Stomach smooth muscle (tissue), 2 donors: ENCODE results near the gene PLIN5.

Source experiments
- H3K27ac ChIP-seq: one replicate; pipeline ENCODE4 v1.7.0; 2013; ENCODE audit warnings: mild to moderate bottlenecking, low read length, inconsistent platforms
- H3K27me3 ChIP-seq, 2 donors: one replicate each; pipeline ENCODE4 v1.7.0; 2013; ENCODE audit warnings: low read length in 2 of 2; ENCODE audit not compliant: insufficient read depth in 2 of 2, control insufficient read depth in 1 of 2
- H3K36me3 ChIP-seq, 2 donors: one replicate each; pipeline ENCODE4 v1.7.0; 2013; ENCODE audit warnings: low read length in 2 of 2; ENCODE audit not compliant: control insufficient read depth in 2 of 2, insufficient read depth in 2 of 2
- H3K4me1 ChIP-seq: one replicate; pipeline ENCODE4 v1.7.0; 2013; ENCODE audit warnings: low read length; ENCODE audit not compliant: control insufficient read depth, insufficient read depth
- H3K4me3 ChIP-seq, 2 donors: one replicate each; pipeline ENCODE4 v1.7.0; 2013; ENCODE audit warnings: low read length in 2 of 2
- H3K9ac ChIP-seq, 2 donors: one replicate each; pipeline ENCODE4 v1.7.0; 2013; ENCODE audit warnings: low read length in 2 of 2, mild to moderate bottlenecking in 1 of 2
- H3K9me3 ChIP-seq, 2 donors: one replicate each; pipeline ENCODE4 v1.7.0; 2013; ENCODE audit warnings: low read length in 2 of 2; ENCODE audit not compliant: control insufficient read depth in 2 of 2
- donor health status: healthy.
- donor health status: Pancreatic carcinoma.

The PLIN5 gene

DNA sequence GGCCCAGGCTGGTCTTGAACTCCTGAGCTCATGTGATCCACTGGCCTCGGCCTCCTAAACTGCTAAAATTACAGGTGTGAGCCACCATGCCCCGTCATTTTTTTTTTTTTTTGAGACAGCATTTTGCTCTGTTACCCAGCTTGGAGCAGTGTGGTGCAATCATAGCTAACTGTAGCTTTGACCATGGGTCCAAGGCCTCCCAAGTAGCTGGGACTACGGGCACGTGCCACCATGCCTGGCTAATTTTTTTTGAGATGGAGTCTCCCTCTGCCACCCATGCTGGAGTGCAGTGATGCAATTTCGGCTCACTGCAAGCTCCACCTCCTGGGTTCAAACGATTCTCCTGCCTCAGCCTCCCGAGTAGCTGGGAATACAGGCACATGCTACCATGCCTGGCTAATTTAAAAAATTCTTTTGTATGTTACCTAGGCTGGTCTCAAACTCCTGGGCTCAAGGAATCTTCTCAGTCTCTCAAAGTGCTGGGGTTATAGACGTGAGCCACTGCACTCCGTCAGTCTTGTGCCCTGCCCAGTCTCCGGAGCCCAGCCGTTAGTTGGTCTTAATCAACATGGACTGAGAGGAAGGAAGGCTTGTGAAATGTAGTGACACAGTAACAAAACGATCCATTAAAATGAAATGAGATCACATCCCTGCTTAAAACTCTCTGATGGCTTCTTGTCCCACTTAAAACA lies 6.2 kb upstream of the PLIN5 start:
- H3K4me1 ChIP-seq = no peaks in the 10 kb centered on the region
- no peak overlapping the region for H3K27ac ChIP-seq
- H3K4me3 ChIP-seq = no peak overlapping the region
- H3K36me3 ChIP-seq = no peaks in the 10 kb centered on the region
- no peaks in the 10 kb centered on the region for H3K27me3 ChIP-seq
- no peak overlapping the region for H3K9ac ChIP-seq
- H3K9me3 ChIP-seq = peaks cover 0 to 2% of the 10 kb centered on the region in 2 donors

DNA sequence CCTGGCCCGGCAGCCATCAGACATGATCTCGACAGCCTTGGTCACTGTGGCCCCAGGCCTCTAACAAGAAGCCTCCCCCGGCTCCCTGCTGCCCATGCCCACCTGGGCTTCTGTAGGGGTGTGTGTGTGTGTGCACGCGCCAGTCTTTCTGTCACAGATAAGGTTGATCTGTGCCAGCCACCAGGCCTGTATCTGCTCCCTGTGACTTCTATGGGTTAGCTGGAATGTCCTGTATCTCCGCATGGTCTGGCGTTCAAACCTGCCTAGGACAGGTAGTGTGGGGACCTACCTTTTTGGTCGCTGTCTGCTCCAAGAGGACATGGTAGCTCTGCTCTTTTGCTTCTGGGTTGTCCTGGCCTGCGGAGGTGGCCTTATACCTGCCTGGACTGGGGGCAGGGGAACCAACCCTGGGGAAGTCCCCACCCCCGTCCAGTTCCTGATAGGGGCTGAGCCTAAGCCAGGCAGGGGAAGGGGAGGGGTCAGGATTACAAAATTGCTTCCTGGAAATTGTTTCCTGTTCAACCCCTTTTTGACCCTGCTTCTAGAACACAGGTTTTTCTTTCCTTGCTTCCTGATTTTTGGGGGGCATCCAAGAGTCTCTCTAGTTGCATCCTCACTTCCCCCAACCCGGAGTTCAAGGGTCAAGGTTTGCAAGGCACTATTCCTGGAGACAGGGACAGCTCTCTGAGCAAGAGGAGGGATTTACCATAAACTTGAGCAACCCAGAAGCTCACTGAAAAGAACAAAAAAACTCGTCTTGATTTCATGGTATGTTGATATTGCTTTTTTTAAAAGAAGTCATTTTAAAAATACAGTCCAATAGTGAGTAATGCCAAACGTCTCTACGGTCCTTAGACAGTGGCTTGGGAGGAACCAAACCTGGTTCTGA lies 4.9 kb upstream of the PLIN5 start, which contains the start of gene LRG1:
Gene LRG1, minus strand, starts transcription at position 344 of the 889 bp plus-strand sequence. Its CDS starts 23 bp downstream, at position 321.
- Histone ChIP-seq H3K9ac (no peak within 1 kb of the TSS), H3K36me3 (no peaks in the 10 kb centered on the region), H3K4me3 (no peak within 1 kb of the TSS), H3K27ac (no peak within 1 kb of the TSS), H3K27me3 (no peaks in the 10 kb centered on the region), H3K9me3 (peaks cover 0 to 2% of the 10 kb centered on the region in 2 donors), H3K4me1 (peaks cover 4% of the 10 kb centered on the region)

DNA sequence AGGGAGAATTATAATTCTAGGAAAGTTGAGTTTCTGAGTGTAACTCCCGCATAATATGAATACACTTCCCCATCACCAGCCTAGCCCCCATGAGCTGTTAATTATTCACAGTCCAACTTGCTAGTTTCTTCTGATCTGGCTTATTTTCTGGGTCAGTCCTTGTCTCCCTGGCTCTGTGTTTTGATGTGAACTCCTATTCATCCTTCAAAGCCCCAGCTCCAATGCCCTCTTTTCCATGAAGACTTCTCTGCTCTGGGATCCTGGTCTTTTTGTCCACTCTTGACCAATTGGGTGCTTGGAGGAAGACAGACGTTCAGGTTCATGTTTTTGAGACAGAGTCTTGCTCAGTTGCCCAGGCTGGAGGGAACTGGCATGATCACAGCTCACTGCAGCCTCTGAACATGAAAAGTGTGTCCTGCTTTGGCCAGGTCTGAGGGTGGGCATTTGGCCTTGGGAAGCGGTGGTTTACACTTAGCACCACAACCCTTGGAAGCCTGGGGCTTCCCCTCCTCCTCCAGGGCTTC lies 4.2 kb upstream of the PLIN5 start:
- Histone ChIP-seq H3K27me3 (no peaks in the 10 kb centered on the region), H3K9ac (no peak overlapping the region), H3K27ac (no peak overlapping the region), H3K4me1 (peaks cover 7% of the 10 kb centered on the region), H3K36me3 (no peaks in the 10 kb centered on the region), H3K9me3 (peaks cover 0 to 2% of the 10 kb centered on the region in 2 donors), H3K4me3 (no peak overlapping the region)

DNA sequence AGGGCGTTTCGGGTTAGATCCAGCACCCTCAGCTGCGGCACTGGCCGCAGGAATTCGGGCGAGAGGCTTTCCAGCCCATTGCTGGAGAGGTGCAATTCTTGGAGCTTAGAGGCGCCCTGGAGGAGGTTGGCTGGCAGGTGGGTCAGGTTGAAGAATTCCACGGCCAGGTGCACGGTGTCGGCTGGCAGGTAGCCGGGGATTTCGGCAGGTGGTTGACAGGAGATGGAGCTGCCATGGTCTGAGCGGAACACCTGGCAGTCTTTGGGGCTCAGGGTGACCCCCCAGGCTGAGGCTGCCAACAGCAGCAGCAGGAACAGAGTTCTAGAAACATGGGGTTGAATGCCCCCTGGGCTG lies 3.6 kb upstream of the PLIN5 start:
- Histone ChIP-seq H3K9me3 (peaks cover 0 to 2% of the 10 kb centered on the region in 2 donors), H3K27me3 (no peaks in the 10 kb centered on the region), H3K4me1 (peaks cover 7% of the 10 kb centered on the region), H3K36me3 (no peaks in the 10 kb centered on the region), H3K27ac (no peak overlapping the region), H3K4me3 (no peak overlapping the region), H3K9ac (no peak overlapping the region)

DNA sequence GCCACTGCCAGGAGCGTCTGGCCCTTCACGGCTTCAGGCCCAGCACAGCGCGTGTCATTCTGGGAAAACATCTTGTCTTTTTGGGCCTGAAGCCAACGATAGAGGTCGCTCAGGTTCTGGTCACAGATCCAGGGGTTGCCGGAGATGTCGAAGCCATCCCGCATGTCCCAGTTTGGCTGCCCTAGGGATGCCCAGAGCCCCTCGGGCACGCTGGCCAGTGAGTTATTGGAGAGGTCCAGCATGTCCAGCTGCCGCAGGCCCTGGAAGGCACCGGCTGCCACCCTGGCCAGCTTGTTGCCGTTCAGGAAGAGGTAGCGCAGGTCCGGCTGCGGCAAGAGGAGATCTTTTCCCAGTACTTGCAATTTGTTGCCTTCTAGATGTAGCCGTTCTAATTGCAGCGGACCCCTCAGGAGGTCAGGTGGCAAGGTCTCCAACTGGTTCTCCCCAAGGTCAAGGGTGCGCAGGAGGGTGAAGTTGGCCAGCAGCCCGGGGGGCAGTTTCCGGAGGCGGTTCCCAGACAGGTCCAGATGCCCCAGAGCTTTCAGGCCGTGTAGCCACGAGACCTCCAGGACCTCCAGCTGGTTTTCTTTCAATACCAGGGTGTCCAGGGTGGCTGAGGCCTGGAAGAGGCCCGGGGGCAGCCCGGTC lies 3.1 kb upstream of the PLIN5 start:
- Histone ChIP-seq H3K4me1 (peaks cover 7% of the 10 kb centered on the region), H3K27me3 (no peaks in the 10 kb centered on the region), H3K9me3 (peaks cover 0 to 2% of the 10 kb centered on the region in 2 donors), H3K27ac (no peak overlapping the region), H3K4me3 (no peak overlapping the region), H3K36me3 (no peaks in the 10 kb centered on the region), H3K9ac (no peak overlapping the region)

DNA sequence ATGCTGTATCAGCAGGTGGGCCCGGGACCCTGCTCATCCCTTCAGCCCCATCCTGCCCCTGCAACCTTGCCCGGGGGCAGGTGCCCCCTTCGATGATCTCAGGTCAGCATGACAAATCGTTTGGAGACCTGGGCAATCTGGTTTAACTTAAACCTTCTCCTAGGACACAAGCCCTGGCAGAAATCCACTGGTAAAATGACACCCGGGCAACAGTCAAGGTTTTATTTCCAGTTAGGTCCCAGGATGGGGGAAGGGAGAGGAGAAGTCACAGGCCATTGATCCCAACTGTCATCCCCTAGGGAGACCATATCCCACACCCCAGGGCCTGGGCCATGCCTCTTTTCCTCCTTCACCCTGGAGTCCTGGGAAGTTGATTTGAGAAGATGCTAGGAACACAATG lies 1.8 kb upstream of the PLIN5 start:
- Histone ChIP-seq H3K9ac (no peak overlapping the region), H3K4me3 (no peak overlapping the region), H3K4me1 (peaks cover 7% of the 10 kb centered on the region)

DNA sequence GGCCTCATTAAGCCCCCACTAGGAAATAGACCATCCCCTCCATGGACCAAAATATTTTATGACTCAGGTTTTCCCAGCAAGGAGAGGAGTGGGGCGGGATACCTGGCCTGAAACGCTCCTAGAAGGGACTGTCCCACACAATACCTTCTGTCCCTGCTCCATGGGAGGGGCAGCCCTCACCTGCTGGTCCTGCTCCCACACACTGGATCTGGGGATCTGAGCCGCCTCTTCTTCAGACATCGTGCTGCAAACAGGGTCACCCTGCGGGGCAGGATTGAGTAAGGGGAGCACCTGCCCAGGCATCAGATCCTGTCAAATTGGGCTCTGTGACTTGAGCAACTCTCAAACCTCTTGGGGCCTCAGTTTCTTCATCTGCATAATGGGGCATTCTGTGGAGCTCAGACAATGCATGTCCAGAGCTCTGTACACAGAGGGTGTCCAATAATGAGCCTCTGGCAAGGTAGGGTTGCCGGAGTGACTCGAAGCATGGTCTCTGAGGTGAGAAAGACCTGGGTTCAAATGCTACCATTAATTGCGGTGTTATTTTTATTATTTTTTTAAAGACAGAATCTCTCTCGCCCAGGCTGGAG lies 1.1 kb downstream of the PLIN5 start:
- no peaks in the 10 kb centered on the region for H3K9me3 ChIP-seq
- H3K36me3 ChIP-seq = no peaks in the 10 kb centered on the region
- no peaks in the 10 kb centered on the region for H3K27me3 ChIP-seq
- H3K27ac ChIP-seq = no peak overlapping the region
- H3K4me3 ChIP-seq = no peak overlapping the region
- H3K4me1 ChIP-seq = peaks cover 7% of the 10 kb centered on the region
- H3K9ac ChIP-seq = no peak overlapping the region

More for the DNA sequence above, 1.8 kb upstream of the PLIN5 start:
- no peaks in the 10 kb centered on the region for H3K27me3 ChIP-seq
- peaks cover 0 to 2% of the 10 kb centered on the region in 2 donors for H3K9me3 ChIP-seq
- no peak overlapping the region for H3K27ac ChIP-seq
- H3K36me3 ChIP-seq = no peaks in the 10 kb centered on the region

DNA sequence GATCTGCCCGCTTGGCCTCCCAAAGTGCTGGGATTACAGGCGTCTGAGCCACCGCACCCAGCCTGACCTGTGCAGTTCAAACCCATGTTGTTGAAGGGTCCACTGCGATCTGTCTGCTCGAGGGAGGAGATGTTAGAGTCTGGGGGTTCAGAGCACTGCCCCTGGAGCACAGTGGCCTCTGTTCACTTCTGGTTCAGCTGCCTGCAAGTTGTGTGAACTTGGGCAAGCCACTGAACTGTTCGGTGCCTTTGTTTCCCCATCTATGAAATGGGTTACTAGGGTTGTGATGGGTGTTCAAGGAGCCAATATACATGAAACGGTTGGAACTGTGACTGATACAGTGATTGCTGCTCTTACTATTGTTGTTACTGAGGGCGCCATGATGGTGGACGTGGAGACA lies 1.7 kb downstream of the PLIN5 start:
- no peak overlapping the region for H3K4me3 ChIP-seq
- H3K9ac ChIP-seq = no peak overlapping the region
- H3K9me3 ChIP-seq = no peaks in the 10 kb centered on the region
- peaks cover 7% of the 10 kb centered on the region for H3K4me1 ChIP-seq
- H3K27ac ChIP-seq = no peak overlapping the region
- no peaks in the 10 kb centered on the region for H3K36me3 ChIP-seq
- no peaks in the 10 kb centered on the region for H3K27me3 ChIP-seq

DNA sequence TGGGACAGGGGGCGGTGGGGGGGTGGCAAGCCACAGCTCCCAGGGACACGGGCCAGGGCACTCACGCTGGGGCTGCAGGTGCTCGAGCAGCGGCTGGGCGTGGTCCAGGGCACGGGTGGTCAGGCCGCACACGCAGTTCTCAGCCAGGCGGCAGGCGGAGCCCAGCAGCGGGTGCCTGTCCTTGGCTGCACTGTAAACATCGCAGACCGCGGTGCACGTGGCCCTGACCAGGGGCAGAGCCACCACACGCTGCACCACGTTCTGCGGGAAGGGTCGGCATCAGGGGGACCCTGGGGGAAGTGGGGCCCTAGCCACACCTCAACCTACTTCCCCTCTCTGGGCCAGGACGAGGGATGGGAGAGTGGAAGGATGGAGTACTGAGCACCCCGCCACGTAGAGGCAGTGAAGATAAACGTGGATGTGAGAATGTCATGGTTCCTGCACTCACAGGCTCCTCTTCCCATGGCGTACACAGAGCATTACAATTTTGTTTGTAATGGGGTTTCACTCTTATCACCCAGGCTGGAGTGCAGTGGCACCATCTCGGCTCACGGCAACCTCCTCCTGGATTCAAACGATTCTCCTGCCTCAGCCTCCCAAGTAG lies 3.4 kb downstream of the PLIN5 start:
- no peaks in the 10 kb centered on the region for H3K27me3 ChIP-seq
- H3K36me3 ChIP-seq = no peaks in the 10 kb centered on the region
- H3K9me3 ChIP-seq = no peaks in the 10 kb centered on the region
- H3K4me1 ChIP-seq = peaks cover 7% of the 10 kb centered on the region
- H3K27ac ChIP-seq = no peak overlapping the region
- no peak overlapping the region for H3K9ac ChIP-seq
- no peak overlapping the region for H3K4me3 ChIP-seq

DNA sequence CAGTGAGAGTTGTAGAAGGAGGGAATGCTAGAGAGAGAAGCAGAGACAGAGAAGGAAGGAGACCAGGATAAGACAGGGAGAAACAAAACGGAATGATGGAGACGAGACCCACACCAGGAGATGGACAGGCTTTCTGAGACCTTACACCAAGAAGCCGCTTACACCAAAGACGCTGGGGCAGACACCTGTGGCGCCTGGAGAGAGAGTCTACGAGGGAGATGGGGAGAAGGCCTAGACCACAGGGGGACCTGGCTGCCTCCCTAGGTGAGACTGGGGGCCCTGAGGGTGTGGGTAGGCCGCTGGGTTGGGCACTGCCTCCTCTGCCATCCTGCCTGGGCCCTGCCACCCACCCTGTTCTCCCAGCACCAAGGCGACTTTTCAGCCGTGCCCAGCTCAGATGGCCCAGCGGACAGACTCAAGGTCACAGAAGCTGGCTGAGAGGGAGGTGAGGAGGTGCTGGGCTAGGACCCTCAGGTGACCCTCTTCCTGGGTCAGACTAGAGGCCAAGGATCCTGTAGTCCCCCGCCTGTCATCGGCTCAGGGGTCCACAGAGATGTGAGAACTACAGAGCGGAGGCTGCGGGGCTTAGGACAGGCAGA lies 5.0 kb downstream of the PLIN5 start:
- no peaks in the 10 kb centered on the region for H3K27me3 ChIP-seq
- H3K27ac ChIP-seq = no peak overlapping the region
- no peak overlapping the region for H3K4me3 ChIP-seq
- no peak overlapping the region for H3K9ac ChIP-seq
- H3K4me1 ChIP-seq = peaks cover 3% of the 10 kb centered on the region
- no peaks in the 10 kb centered on the region for H3K9me3 ChIP-seq
- no peaks in the 10 kb centered on the region for H3K36me3 ChIP-seq
